GM18861 (cell line): ENCODE data around the gene PRCD.
"Not testable (repeated sequence)": the region's sequence is repeated elsewhere in the genome, so short reads cannot be mapped to it uniquely, and the experiment has no call there.

ENCODE experiments used
- ATAC-seq: cut with Tn5 transposase; IDR thresholded peaks from one replicate; pipeline ENCODE4 v1.9.1; 2021; ENCODE audit not compliant: unreplicated experiment

The PRCD gene

DNA sequence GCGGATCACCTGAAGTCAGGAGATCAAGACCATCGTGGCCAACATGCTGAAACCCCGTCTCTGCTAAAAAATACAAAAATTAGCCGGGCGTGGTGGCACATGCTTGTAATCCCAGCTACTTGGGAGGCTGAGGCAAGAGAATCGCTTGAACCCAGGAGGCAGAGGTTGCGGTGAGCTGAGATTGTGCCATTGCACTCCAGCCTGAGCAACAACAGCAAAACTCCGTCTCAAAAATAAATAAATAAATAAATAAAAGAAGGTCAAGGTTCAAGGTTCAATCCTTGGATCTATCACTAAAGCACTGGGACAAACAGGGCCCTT lies 14.4 kb upstream of the PRCD start:
- ATAC-seq = not testable (repeated sequence)

DNA sequence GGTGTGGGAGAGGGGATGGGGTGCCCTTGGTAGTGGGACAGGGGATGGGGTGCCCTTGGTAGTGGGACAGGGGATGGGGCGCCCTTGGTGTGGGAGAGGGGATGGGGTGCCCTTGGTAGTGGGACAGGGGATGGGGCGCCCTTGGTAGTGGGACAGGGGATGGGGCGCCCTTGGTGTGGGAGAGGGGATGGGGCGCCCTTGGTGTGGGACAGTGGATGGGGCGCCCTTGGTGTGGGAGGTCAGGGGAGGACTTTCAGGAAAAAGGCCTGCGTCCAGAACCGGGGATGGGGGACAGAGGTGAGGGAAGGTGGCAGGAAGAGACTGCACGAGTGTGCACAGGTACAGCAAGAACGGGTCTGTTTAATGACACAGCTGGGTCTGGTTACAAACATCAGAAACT lies 12.8 kb upstream of the PRCD start:
- ATAC-seq = not testable (repeated sequence)

DNA sequence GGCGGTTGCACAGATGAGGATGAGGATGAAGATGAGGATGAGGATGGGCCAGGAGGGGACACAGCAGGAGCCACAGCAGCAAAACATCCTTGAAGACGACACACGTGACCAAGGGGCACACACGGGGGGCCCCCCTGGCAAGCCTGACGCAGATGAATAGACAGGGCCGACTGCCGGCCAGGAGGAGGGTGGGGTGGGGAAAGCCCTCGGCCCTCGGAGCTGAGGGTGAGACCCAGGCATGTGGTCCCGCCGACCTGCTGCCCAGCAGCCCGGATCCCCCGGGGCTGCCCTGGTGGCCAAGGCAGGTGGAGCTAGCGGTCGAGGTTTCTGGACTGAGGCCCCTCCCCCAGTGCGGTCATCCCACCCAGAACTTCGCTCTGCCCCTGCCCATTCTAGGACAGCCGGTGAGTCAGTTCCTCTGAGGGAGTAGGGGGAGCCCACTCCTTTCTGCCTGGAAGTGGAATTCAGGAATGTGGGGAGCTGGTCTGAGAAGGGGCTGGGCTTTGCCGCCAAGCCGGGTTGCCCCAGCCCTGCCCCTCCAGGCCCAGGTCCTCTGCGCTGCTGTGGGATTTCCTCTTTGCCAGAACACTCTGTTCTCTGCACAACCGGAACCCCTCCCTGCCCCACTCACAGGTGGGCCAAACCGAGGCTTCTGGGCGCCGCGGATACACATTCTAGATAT lies 12.3 kb upstream of the PRCD start:
- peak; percentile 52 for ATAC-seq

DNA sequence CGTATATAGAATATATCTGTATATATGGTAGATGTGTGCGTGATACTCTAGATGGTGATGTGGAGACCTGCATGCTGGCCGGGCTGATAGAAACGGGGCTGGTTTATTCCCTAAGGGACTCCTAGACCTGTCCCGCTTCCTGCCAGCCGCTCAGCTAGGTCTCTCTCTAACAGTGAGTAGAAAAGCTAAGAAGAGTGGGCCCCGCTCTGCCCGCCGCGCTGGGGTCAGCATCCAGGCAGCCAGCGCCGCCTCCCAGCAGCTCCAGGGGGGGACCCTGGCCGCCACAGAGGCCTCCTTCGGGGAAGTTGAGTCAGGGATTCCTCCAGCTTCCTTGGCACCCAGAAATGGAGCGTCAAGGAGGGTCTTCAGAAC lies 11.7 kb upstream of the PRCD start:
- ATAC-seq = peak; percentile 32

DNA sequence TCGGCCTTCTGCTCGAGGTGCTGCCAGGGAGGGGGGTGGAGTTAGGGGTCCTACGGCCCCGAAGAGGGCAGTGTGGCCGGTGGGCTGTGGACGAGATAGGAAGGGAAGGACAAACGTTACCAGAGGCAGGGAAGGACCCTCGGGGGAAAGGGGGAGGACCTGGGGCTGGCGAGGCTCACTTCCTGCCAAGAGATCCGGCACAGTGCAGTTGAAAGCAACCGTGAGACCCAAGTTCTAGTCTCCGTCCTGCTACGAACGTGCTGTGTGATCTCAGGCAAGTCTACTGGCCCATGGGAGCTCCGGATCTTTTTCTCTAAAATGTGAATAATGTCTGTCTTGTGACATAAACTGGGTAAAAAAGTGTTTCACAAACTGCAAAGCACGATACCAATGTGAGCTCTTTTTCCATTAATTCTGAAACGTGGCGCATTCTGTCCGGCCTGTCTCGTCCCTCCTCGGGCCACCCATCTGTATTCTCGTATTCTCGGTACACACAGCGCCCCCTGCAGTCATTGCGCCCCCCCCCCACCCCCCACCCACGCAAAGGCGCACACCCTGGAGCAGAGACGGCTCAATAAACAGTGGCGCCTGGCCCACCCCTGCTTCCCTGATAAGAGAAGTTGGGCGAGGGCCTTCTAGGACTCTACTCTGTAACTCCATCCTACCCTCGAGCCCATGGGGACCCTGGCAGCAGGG lies 11.2 kb upstream of the PRCD start:
- ATAC-seq = no peak

DNA sequence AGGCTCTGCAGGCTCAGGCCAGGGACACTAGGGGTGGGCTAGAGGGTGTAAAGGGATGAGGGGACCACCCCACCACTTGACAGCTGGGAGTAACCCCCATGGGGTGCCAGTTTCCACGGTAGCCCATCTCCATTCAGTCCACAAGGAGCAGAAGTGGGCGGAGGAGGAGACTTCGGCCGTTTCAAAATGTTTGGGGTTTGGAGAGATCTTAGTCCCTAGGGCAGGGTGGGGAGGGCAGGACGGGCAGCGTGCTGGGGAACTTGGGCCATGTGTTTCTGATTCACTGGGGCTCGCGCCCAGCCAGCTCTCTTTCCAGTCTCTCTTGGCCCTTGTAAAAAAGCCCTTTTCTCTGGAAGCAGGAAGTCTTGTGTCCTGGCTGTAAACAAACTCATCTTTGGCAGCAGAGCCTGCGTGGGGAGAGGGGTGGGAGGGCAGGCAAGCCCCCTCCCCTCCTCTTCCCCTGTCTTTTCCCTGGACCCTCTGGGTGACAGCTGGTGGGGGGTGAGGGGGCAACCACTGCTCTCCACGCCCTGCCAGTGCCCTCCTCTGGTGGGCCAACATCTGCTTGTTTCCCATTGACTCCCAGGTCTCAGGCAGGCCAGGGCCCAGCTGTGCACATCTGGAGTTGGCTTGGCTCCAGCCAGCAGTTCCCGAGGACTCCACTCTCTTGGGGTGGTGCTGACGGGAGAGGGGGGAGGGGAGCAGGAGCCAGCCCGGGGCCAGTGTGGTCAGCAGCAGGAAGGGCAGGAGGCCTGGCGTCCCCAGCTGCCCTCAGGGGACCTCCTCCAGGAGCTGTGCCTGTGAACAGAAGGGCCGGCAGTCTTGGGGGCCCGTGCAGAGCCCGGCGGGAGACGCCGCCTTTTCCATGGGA lies 10.4 kb upstream of the PRCD start:
- ATAC-seq = no peak

DNA sequence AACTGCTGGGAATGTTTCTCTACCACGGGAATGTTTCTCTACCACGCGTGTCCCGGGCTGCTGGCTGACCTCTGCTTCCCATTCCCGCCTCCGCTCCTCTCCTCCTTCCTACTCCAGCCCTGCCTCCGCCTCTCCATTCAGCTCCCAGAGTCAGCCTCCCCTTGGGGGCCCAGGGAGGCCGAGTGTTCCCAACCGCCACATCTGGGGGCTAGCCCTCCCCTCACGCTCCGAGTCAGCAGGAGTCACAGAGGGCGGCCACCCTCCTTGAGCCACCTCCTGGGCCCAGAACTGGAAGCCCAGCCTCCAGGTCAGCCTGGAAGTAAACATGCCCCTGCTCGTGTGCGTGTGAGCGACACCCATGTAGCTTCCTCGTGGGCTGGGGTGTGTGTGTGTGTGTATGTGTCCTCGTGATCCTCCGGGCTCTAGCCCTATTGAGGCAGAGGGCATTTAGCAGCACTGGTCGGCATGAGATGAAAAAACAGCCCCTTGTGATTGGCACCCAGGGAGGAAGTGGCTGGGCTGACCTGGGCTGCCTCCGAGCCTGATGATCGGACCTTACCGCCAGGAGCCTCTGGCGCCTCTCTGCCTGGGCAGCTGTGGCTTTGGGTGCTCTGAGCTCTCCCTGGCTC lies 9.6 kb upstream of the PRCD start:
- ATAC-seq = no peak

DNA sequence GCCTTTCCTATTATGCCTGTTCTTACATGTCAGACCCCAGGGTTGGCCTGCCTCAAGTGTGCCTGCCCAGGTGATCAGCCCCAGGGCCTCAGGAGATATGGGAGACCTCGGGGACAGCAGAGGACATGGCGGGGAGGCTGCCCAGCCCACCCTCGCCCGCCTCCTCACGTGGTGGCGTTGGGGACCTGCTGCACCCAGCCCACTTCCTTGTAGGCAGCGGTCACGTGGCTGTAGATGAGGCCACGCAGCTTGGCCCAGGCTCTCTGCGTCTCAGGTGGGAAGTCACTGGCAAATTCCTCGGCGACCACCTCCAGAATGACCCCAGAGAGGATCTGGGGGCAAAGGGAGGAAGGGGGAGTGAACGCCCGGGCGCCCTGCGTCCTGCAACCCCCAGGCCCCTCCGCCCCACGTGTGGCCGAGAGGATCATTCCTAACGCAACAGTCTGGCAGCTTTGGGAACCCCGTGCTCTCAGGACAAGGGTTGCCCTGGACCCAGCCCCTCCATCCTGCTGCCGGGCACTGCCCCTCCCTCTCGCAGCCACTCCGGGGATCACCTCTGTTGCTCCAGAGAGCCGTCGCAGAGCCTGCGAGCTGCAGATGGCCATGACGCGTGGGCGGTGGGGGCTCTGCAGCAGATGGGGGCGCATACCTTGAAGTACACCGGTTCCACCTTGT lies 8.9 kb upstream of the PRCD start:
- no peak for ATAC-seq

DNA sequence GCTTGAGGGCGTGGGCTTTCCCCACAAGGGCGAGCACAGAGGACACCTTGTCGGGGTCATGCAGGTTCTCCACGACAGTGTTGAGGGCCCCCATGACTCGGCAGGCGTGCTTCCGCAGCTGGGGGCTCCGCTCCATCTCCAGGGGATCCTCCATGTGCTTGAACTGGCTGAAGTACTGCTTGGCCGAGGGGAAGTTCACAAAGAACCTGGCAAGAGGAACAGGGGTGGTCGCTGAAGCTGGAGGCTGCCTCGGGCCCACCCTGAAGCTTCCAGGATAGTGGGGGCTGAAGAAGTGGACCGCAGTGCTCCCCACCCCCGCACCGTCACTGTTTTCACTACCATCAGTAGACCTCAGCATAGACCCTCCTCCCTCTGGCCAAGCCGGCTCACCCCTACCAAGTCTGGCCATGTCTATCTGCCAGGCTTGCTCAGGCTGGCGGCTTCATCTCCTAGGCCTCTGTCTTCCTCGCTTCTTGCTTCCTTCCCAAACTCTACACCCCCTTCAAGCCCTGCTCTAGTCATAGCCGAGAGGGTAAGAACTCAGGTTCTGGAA lies 8.3 kb upstream of the PRCD start:
- ATAC-seq = no peak

DNA sequence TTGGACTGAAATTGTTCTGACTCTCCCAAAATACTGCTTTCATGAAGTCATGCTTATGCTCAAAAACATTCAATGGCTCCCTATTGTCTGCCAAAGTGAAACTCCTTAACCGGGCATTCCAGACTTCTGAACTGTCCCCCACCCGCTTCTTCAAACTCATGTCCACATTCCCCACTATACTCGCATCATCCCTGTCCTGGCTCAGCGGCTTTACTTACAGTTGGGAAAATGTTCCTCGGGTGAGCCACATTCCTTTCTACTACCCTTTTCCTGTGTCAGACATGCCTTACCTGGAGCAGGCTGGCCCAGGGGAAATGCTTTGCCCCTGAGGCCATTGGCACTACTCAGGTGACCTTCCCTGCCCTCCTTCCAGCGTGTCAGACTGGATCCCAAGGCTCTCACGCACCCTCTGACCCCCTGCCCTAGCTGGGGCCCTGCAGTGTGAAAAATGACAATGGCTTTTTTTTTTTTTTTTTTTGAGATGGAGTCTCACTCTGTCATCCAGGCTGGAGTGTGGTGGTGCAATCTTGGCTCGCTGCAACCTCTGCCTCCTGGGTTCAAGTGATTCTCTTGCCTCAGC lies 7.7 kb upstream of the PRCD start:
- ATAC-seq = no peak

DNA sequence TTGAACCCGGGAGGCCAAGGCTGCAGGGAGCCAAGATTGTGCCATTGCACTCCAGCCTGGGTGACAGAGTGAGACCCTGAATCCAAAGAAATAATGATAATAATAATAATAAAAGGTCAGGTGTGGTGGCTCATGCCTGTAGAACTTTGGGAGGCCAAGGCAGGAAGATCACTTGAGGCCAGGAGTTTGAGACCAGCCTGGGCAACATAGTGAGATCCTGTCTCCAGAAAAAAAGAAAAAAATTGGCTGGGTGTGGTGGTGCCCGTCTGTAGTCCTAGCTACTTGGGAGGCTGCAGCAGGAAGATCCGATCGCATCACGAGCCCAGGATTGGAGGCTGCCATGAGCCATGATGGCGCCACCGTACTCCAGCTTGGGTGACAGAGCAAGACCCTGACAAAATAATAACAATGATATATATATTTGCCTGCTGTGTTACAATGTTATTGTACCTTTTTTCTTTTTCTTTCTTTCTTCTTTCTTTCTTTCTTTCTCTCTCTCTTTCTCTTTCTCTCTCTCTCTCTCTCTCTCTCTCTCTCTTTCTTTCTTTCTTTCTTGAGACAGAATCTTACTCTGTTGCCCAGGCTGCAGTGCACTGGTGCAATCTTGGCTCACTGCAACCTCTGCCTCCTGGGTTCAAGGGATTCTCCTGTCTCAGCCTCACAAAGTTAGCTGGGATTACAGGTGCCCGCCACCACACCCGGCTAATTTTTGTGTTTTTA lies 6.0 kb upstream of the PRCD start:
- not testable (repeated sequence) for ATAC-seq

DNA sequence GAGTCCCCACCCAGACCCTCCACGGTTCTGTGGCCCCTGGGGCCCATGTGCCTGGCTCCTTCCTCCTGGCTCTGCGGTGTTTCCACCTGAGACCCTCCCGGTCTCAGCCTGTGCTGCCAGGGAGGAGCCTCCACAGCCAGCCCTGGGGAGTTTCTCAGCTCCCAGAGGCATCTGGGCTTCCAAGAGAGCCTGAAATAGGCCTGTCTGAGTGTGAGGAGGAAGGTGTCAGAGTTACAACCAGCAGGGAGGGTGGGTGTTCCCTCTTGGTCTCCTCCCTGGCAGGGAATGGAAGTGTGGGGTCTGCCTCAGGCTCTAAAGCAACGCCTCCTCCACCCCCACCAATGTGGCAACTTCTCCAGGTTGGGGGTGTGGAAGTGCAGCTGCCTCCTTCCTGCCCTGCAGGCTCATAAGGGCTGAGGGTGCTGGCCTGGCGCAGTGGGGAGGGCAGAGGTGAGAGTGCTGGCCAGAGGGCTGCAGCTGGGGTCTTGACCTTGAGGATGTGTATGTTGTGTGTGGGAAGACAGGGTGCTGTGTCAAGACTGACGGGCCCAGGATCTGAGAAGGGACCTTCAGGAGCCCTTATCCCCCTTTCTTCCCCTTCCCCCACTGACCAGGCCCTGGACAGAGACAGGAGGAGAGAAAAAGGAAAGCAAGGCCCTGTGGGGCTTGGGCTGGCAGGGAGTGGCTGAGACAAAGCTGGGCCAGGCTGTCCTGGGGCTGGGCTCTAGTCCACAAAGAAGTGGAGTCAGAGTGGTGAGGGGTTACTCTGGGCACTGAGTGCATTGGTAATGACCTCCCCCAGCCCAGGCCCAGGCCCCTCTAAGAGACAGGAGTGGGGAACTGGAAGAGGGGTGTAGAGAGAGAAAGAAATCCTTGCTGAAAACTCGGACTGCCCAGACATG lies 4.8 kb upstream of the PRCD start:
- ATAC-seq = no peak

DNA sequence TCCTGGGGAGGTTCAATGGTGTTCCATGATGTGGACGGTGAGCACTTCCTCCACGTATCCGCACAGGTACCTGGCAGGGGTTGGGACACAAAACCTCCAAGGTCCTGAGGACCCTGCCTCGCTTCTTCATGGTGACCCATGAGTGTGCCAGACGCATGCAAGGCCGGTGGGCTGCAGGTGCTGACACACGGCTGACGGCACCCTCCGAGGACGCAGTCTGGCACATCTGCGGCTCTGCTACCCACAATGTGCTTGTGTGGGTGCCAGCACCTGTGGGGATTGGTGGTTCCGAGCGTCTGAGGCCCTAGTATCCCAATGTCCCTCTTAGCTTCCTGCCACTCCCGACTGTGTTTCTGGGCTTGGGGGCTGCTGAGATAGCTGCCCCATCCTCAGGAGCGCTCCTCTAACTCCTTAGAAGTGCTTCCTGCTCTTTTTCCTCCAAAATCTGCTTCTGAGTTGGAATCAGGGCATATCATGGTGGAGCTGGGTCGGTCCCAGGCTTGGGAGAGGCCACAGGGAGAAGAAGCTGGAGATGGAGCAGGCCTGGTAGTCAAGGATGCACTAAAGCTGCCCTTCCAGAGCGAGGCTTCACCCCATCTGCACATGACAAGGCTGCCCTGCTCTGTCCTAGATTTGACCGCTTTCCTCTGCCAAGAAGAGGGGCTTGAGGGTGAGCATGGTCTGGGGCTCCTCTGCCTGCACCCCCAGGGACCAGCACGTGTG lies 3.9 kb upstream of the PRCD start:
- no peak for ATAC-seq

DNA sequence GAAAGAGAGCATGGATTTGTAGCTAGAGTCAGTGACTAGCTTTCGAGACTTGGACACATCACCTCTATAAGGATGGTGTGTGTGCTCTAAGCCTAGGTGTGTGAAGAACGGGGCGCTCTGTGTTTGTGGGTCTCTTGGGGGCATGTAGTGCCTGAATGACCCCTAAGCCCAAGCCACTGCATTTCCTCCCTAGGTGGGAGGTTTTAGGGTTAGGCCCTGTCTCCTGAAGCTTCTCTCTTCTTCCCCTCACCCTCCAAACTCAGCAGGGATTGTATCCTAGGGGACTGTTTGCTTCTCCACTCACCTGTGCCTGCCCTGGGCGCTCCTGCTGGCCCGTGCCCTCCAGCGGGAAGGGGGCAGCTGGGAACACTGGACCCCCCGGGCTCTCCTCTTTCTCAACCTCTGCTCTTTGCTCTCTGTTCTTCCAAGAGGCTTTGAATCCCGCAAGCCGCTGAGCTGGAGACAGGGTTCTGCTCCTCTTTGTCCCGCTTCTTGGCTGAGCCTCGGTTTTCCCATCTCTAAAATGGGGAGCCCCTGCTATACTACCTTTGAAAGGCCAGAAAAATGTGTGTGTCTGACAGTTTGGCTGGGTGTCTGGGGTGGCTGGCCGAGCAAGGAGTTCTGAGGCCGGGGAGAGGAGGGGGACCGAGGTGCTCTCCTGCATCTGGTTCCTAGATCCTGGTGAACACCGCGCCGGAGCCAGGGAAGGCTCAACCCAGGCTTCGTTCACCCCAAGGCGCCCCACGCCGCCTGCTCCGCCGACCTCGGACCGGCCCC lies 3.1 kb upstream of the PRCD start:
- no peak for ATAC-seq

DNA sequence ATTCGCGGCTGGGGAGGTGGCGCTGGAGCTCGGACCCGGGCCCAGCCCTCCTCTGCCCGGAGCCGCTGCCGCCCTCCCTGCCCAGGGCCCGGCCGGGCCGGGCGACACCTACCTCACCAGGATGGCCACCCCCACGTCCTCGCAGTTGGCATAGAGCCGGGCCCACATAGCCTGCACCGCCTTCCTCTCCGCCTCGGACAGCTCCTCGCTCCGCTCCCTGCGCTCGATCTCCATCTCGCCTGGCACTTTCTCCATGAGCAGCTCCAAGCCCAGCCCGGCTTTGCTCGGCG lies 2.6 kb upstream of the PRCD start:
- ATAC-seq = no peak

DNA sequence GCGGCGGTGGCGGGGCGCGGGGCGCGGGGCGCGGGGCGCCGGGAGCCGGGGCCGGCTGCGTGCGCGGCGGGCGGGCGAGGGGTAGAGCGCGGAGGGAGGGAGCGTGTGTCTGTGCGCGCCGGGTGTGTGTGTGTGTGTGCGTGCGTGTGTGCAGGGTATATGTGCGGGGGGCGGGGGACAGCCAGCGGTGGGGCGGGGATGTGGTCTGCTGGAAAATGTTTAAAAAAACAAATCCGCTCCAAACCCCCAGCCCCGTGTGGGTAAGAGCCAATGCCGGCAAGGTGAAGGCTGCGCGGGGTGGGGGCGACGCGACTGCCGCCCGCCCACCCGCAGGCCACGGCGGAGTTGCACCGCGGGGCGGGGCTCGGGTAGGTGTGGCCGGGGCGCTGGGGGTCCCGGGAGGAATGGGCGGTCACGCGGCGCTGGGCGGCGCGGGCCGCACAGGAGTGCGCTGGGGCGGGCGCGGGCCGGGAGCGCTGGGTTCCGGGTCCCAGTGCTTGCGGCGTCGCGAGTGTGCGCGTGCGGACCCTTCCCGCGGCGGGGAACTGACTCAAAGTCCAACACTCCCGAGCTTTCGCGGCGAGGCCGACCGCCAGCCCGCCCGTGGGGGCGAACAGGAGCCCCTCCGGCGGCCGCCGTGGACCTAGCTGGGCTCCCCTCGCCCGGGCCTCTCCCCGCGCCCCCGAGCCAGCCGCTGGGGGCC lies 2.1 kb upstream of the PRCD start, which contains the start of gene CYGB:
Gene CYGB (minus strand): TSS at position 132 of the 703 bp plus-strand sequence. CDS start 167 bp downstream, outside the sequence.
- no peak for ATAC-seq
